ENCODE measurements around the gene TTC32.
"Not testable (repeated sequence)": the region's sequence is repeated elsewhere in the genome, so short reads cannot be mapped to it uniquely, and the experiment has no call there.

The TTC32 gene

GRCh38 chr2:19898592-19899329 lies 3.0 kb downstream of the TTC32 start:
- no peak for DNase-seq

- DNase-seq: no peak
Measured at GRCh38 chr2:19897623-19898245, 4.0 kb downstream of the TTC32 start.

- no peak for DNase-seq
Measured at GRCh38 chr2:19895535-19895934, 6.2 kb downstream of the TTC32 start.

- DNase-seq: no peak
Measured at GRCh38 chr2:19894134-19894792, 7.5 kb downstream of the TTC32 start.

- DNase-seq: no peak
Measured at GRCh38 chr2:19893520-19894133, 8.2 kb downstream of the TTC32 start.

GRCh38 chr2:19891971-19892370 lies 9.8 kb downstream of the TTC32 start:
- DNase-seq: not testable (repeated sequence)

- no peak for DNase-seq
Measured at GRCh38 chr2:19890104-19890503, 11.7 kb downstream of the TTC32 start.

- DNase-seq: no peak
Measured at GRCh38 chr2:19888831-19889230, 13.0 kb downstream of the TTC32 start.

GRCh38 chr2:19887510-19887909 lies 14.3 kb downstream of the TTC32 start:
- DNase-seq: no peak

- no peak for DNase-seq
Measured at GRCh38 chr2:19886261-19886660, 15.5 kb downstream of the TTC32 start.

GRCh38 chr2:19885791-19886190 lies 16.0 kb downstream of the TTC32 start:
- DNase-seq: no peak

GRCh38 chr2:19883971-19884720 lies 17.6 kb downstream of the TTC32 start:
- no peak for DNase-seq

GRCh38 chr2:19883486-19883885 lies 18.3 kb downstream of the TTC32 start:
- no peak for DNase-seq

- DNase-seq: no peak
Measured at GRCh38 chr2:19882286-19882685, 19.5 kb downstream of the TTC32 start.

GRCh38 chr2:19881908-19882265 lies 19.9 kb downstream of the TTC32 start:
- DNase-seq: no peak

- DNase-seq: no peak
Measured at GRCh38 chr2:19881221-19881907, 20.4 kb downstream of the TTC32 start.

GRCh38 chr2:19880191-19880590 lies 21.6 kb downstream of the TTC32 start:
- not testable (repeated sequence) for DNase-seq

GRCh38 chr2:19879120-19879519 lies 22.7 kb downstream of the TTC32 start:
- DNase-seq: no peak

- no peak for DNase-seq
Measured at GRCh38 chr2:19878268-19879046, 23.3 kb downstream of the TTC32 start.

- no peak for DNase-seq
Measured at GRCh38 chr2:19876751-19877150, 25.0 kb downstream of the TTC32 start.

- DNase-seq: no peak
Measured at GRCh38 chr2:19875280-19875679, 26.5 kb downstream of the TTC32 start.

- no peak for DNase-seq
Measured at GRCh38 chr2:19874726-19875125, 27.1 kb downstream of the TTC32 start.

Measured in 8988T (cell line).